Dermis microvascular lymphatic vessel endothelial cell (primary cell): ENCODE measurements around the gene PAF1. TPM values are rescaled to one million over a fixed set of nuclear protein-coding genes. Genes with fewer than 3 reads are reported as not detected.

Experiments
- DNase-seq, 2 donors: peaks; one replicate each; pipeline versions ENCODE4 v3.0.0 to v3.0.0-alpha.2; 2010; ENCODE audit warnings: low read depth in 2 of 2
- total RNA-seq: library from RNA; depleted of rRNA; stranded (reverse); fragments of >200 nt; gene quantifications from 2 replicates; pipeline ENCODE4 v1.2.1, GENCODE V29; 2014

PAF1 gene
- total RNA-seq, 1 donor from 2014 or later: 24.9 TPM

- DNase-seq: no peak
Measured at GRCh38 chr19:39417463-39418181, 26.7 kb upstream of the PAF1 start.

- no peak for DNase-seq
Measured at GRCh38 chr19:39416152-39417120, 25.5 kb upstream of the PAF1 start.

- DNase-seq: no peak
Measured at GRCh38 chr19:39415111-39416046, 24.5 kb upstream of the PAF1 start.

GRCh38 chr19:39413911-39414608 lies 23.2 kb upstream of the PAF1 start:
- peak in 1 of 2 donors; percentile 41 for DNase-seq

GRCh38 chr19:39413272-39413910 lies 22.5 kb upstream of the PAF1 start:
- DNase-seq: peak in 1 of 2 donors; percentile 74

- no peak for DNase-seq
Measured at GRCh38 chr19:39412867-39413271, 22.0 kb upstream of the PAF1 start.

- peak; percentile 100 for DNase-seq
Measured at GRCh38 chr19:39412100-39412866, 21.4 kb upstream of the PAF1 start, which contains the start of gene PLEKHG2. PLEKHG2 (plus strand) TSS chr19:39412669; CDS start chr19:39414087, 1,418 bp downstream.

- peak; percentile 86 to 92 for DNase-seq
Measured at GRCh38 chr19:39411832-39412099, 20.9 kb upstream of the PAF1 start.

GRCh38 chr19:39411081-39411831 lies 20.4 kb upstream of the PAF1 start:
- peak; percentile 55 to 71 for DNase-seq

GRCh38 chr19:39410831-39411080 lies 19.9 kb upstream of the PAF1 start:
- no peak for DNase-seq

- DNase-seq: peak; percentile 24 to 60
Measured at GRCh38 chr19:39410017-39410830, 19.3 kb upstream of the PAF1 start.

- peak; percentile 58 to 70 for DNase-seq
Measured at GRCh38 chr19:39409208-39410016, 18.5 kb upstream of the PAF1 start.

- DNase-seq: peak; percentile 33 to 47
Measured at GRCh38 chr19:39408392-39409207, 17.7 kb upstream of the PAF1 start.

GRCh38 chr19:39407660-39408391 lies 16.9 kb upstream of the PAF1 start:
- peak in 1 of 2 donors; percentile 26 for DNase-seq

GRCh38 chr19:39407410-39407659 lies 16.4 kb upstream of the PAF1 start:
- no peak for DNase-seq
